K562 (cell line): ENCODE measurements around the gene TM7SF2. TPM values are rescaled to one million over a fixed set of nuclear protein-coding genes. Genes with fewer than 3 reads are reported as not detected.

Experiments
- ARID3A ChIP-seq: IDR thresholded peaks from 2 replicates; pipeline ENCODE4 v1.6.1; 2012; ENCODE audit warnings: low read depth, low read length, improper control_type of control experiment, borderline replicate concordance
- BRF2 ChIP-seq: IDR thresholded peaks from 3 replicates; pipeline ENCODE4 v1.6.1; 2011; ENCODE audit warnings: borderline replicate concordance, mild to moderate bottlenecking; ENCODE audit not compliant: insufficient read length, insufficient read depth
- CEBPG ChIP-seq, 3 experiments: fragments of 200-800 bp in 1 of 3; sonication (Bioruptor generic) in 1 of 3; sonication (generic) in 1 of 3; formaldehyde crosslinking in 1 of 3; IDR thresholded peaks in 2 of 3; conservative IDR thresholded peaks in 1 of 3; 2 replicates each; pipeline versions ENCODE4 v1.6.1 to v1.8.0; 2016 to 2022; ENCODE audit warnings: missing compliant biosample characterization in 2 of 3, missing genetic modification characterization in 2 of 3, mild to moderate bottlenecking in 1 of 3, missing genetic modification reagents in 1 of 3
- CREM ChIP-seq: IDR thresholded peaks from 2 replicates; pipeline ENCODE4 v1.6.1; 2014; ENCODE audit warnings: antibody characterized with exemption, low read depth
- EP400 ChIP-seq: fragments of 450-650 bp; IDR thresholded peaks from 2 replicates; pipeline ENCODE4 v1.6.1; 2017; ENCODE audit warnings: antibody characterized with exemption, mild to moderate bottlenecking, moderate library complexity
- HDAC3 ChIP-seq: fragments of 450-650 bp; IDR thresholded peaks from 2 replicates; pipeline ENCODE4 v1.6.1; 2018; ENCODE audit warnings: borderline replicate concordance, mild to moderate bottlenecking, moderate library complexity; ENCODE audit not compliant: partially characterized antibody
- HDAC8 ChIP-seq: fragments of 450-650 bp; IDR thresholded peaks from 2 replicates; pipeline ENCODE4 v1.6.1; 2016; ENCODE audit warnings: mild to moderate bottlenecking, missing genetic modification characterization, moderate library complexity, missing compliant biosample characterization
- HOMEZ ChIP-seq: fragments of 250-450 bp; sonication (Bioruptor Pico); IDR thresholded peaks from 2 replicates; pipeline ENCODE4 v1.4.0; 2020; ENCODE audit warnings: mild to moderate bottlenecking, moderate library complexity
- MCM3 ChIP-seq: fragments of 450-650 bp; IDR thresholded peaks from 2 replicates; pipeline ENCODE4 v1.6.1; 2016
- MIER1 ChIP-seq: fragments of 450-650 bp; IDR thresholded peaks from 2 replicates; pipeline ENCODE4 v1.6.1; 2016; ENCODE audit warnings: antibody characterized with exemption, mild to moderate bottlenecking, low read depth
- MYNN ChIP-seq, 2 experiments: sonication (generic); formaldehyde crosslinking in 1 of 2; IDR thresholded peaks; 2 replicates each; pipeline versions ENCODE4 v1.5.0 to v1.6.1; 2016 to 2020; ENCODE audit warnings: antibody characterized with exemption in 1 of 2, missing genetic modification reagents in 1 of 2
- NR2F6 ChIP-seq: fragments of 450-650 bp; formaldehyde crosslinking; IDR thresholded peaks from 2 replicates; pipeline ENCODE4 v1.4.0; 2020; ENCODE audit warnings: mild to moderate bottlenecking
- RBM25 ChIP-seq: fragments of 200-400 bp; formaldehyde crosslinking; IDR thresholded peaks from 2 replicates; pipeline ENCODE4 v1.6.1; 2018; ENCODE audit warnings: low read length, low read depth, moderate library complexity; ENCODE audit not compliant: severe bottlenecking
- RNF219 ChIP-seq: fragments of 250-450 bp; sonication (Bioruptor Pico); IDR thresholded peaks from 2 replicates; pipeline ENCODE4 v1.5.0; 2022; ENCODE audit warnings: mild to moderate bottlenecking
- SETDB1 ChIP-seq: IDR thresholded peaks from one replicate; pipeline ENCODE4 v1.6.1; 2012; ENCODE audit warnings: low read length, control low read depth, inconsistent platforms
- TBL1XR1 ChIP-seq, 2 experiments: IDR thresholded peaks; 2 replicates each; pipeline ENCODE4 v1.6.1; 2012; ENCODE audit warnings: improper control_type of control experiment in 2 of 2, low read length in 2 of 2, mild to moderate bottlenecking in 1 of 2
- ZBED1 ChIP-seq: IDR thresholded peaks from 2 replicates; pipeline ENCODE4 v1.6.1; 2014
- ZKSCAN1 ChIP-seq: fragments of 150-350 bp; IDR thresholded peaks from 2 replicates; pipeline ENCODE4 v1.6.1; 2016; ENCODE audit warnings: low read depth, low read length
- ZNF121 ChIP-seq: sonication (generic); formaldehyde crosslinking; conservative IDR thresholded peaks from 2 replicates; pipeline ENCODE4 v1.8.0; 2022; ENCODE audit warnings: missing genetic modification reagents
- ZNF217 ChIP-seq: sonication (generic); formaldehyde crosslinking; IDR thresholded peaks from 2 replicates; pipeline ENCODE4 v1.8.0; 2022; ENCODE audit warnings: mild to moderate bottlenecking, missing genetic modification reagents
- ZNF589 ChIP-seq: fragments of 200-800 bp; sonication (Bioruptor generic); IDR thresholded peaks from 2 replicates; pipeline ENCODE4 v1.6.1; 2016; ENCODE audit warnings: low read depth, missing genetic modification characterization, missing compliant biosample characterization
- ZNF76 ChIP-seq: fragments of 250-450 bp; sonication (Bioruptor Pico); IDR thresholded peaks from 2 replicates; pipeline ENCODE4 v1.4.0; 2020; ENCODE audit warnings: mild to moderate bottlenecking, moderate library complexity, borderline replicate concordance
- polyA plus RNA-seq, 8 experiments: library from polyadenylated mRNA; depleted of rRNA in 4 of 8; stranded (reverse) in 5 of 8; unstranded in 3 of 8; fragments of >200 nt; fragmentation: Nextera tagmentation in 2 of 8; fragmentation: Illumina TruSeq in 1 of 8; extraction: Ambion mirVana in 2 of 8; extraction: Trizol in 1 of 8; gene quantifications; 2 replicates each; pipeline versions ENCODE4 v1.2.1 to v1.2.3, GENCODE V29; 2011 to 2014; ENCODE audit warnings: inconsistent platforms in 1 of 8, missing spikeins in 1 of 8
- total RNA-seq, 7 experiments: library from RNA; depleted of rRNA in 6 of 7; stranded (reverse); fragments of >200 nt in 6 of 7; fragmentation: Illumina TruSeq in 2 of 7; extraction: Trizol in 2 of 7; gene quantifications; 2 replicates each; pipeline versions ENCODE4 v1.2.1 to v1.2.3, GENCODE V29; 2011 to 2021; ENCODE audit warnings: low replicate concordance in 1 of 7

The TM7SF2 gene
- total and polyA plus RNA-seq, 9 of the 15 experiments (the other 6 are each of a cell fraction or from before 2014, with no cell fraction given): 1.2 to 22.0 (median 14.3) TPM

- no peak for TF ChIP-seq HOMEZ (CRISPR knock-in tag)
- TF ChIP-seq HDAC3: no peak
- TF ChIP-seq ZNF121: no peak
- TF ChIP-seq ZNF76 (CRISPR knock-in tag): peak; percentile 75; the same call in 1 of the 2 replicates
- 0 out of 2 replicates have a peak, but pooled peaks have one; percentile 9 for TF ChIP-seq ARID3A
- no peak for TF ChIP-seq CEBPG (CRISPR knock-in tag; IDR thresholded peaks at IDR 0.05)
- no peak for TF ChIP-seq CEBPG (tag; conservative IDR thresholded peaks at IDR 0.05 in 1 of 2, IDR thresholded peaks at IDR 0.05 in 1 of 2)
- no peak for TF ChIP-seq NR2F6 (CRISPR knock-in tag)
- no peak for TF ChIP-seq HDAC8 (tag)
- TF ChIP-seq BRF2: no peak
- TF ChIP-seq ZKSCAN1: no peak
- TF ChIP-seq ZNF589 (CRISPR knock-in tag): no peak
- no peak for TF ChIP-seq SETDB1
- TF ChIP-seq RNF219 (CRISPR knock-in tag): no peak
- TF ChIP-seq ZBED1: no peak; the same call in 1 of the 2 replicates
- no peak for TF ChIP-seq RBM25
- TF ChIP-seq TBL1XR1 (IDR thresholded peaks at IDR 0.05; ENCODE audit: low read length in 2 of 2): no peak
- TF ChIP-seq ZNF217 (CRISPR knock-in tag): no peak
- peak; percentile 94 for TF ChIP-seq CREM
- peak; percentile 99 for TF ChIP-seq EP400
- TF ChIP-seq MYNN (IDR thresholded peaks at IDR 0.05): no peak
- no peak for TF ChIP-seq MYNN (CRISPR knock-in tag; IDR thresholded peaks at IDR 0.05)
- TF ChIP-seq MIER1: no peak
- TF ChIP-seq MCM3: no peak
Measured at GRCh38 chr11:65134240-65134951, 22.7 kb downstream of the TM7SF2 start, which contains the start of gene SYVN1 (continued).
